ENCODE measurements around the gene PROX2. TPM values are rescaled to one million over a fixed set of nuclear protein-coding genes. Genes with fewer than 3 reads are reported as not detected.

PROX2 gene
- total and polyA plus RNA-seq, 7 experiments from 2014 or later: 0.05 to 0.54 (median 0.10) TPM; not detected in 3

GRCh38 chr14:74855945-74856344, 20.0 kb downstream of the PROX2 start:
- peak overlapping the region in 4 of 9 donors; percentile 12 to 77 (median 28) for H3K27ac Mint-ChIP-seq
- ChIA-PET POLR2A (interaction anchor here (1.2 to 1.6 kb wide), 2 partner anchors 10 to 11 kb away, joined by 3 read pairs; no protein-coding TSS in a partner anchor), CTCF (interaction anchor here (0.5 to 12.3 kb wide), 6 partner anchors 9 to 247 kb away, joined by 3 to 317 read pairs (median 4); partner anchors contain the start of gene YLPM1)

GRCh38 chr14:74855021-74855420, 20.9 kb downstream of the PROX2 start:
- H3K27me3 Mint-ChIP-seq: no peaks in the 10 kb centered on the region
- H3K4me3 ChIP-seq (ENCODE audit: low read length): no peak overlapping the region
- H3K36me3 Mint-ChIP-seq: peaks cover 0 to 8% (median 0%) of the 10 kb centered on the region in 5 donors
- ChIA-PET CTCF (interaction anchor here (0.6 to 12.3 kb wide), 3 partner anchors 20 to 50 kb away, joined by 4 to 317 read pairs (median 7); no protein-coding TSS in a partner anchor), POLR2A (interaction anchor here (0.7 to 1.6 kb wide), 5 partner anchors 8 to 91 kb away, joined by 3 to 4 read pairs (median 3); no protein-coding TSS in a partner anchor)
- no peak overlapping the region for H3K4me3 Mint-ChIP-seq
- H3K27ac ChIP-seq (ENCODE audit: low read depth, low read length): no peak overlapping the region
- H3K9me3 ChIP-seq (ENCODE audit: control insufficient read depth in 2 of 3, low read length in 3 of 3): no peaks in the 10 kb centered on the region
- H3K4me1 Mint-ChIP-seq: peaks cover 13 to 40% (median 26%) of the 10 kb centered on the region in 7 donors
- no peaks in the 10 kb centered on the region for H3K36me3 ChIP-seq (ENCODE audit: control insufficient read depth in 2 of 3, insufficient read depth in 3 of 3, low read length in 3 of 3)
- H3K9me3 Mint-ChIP-seq: no peaks in the 10 kb centered on the region
- ATAC-seq (no peak), DNase-seq (no peak)
- intact Hi-C loops (cut with micrococcal nuclease): no loop called here
- no peaks in the 10 kb centered on the region for H3K27me3 ChIP-seq (ENCODE audit: control insufficient read depth in 2 of 2, insufficient read depth in 2 of 2, low read length in 2 of 2)
- H3K4me1 ChIP-seq (ENCODE audit: control insufficient read depth in 2 of 2, insufficient read depth in 2 of 2, low read length in 2 of 2): peaks cover 0 to 20% of the 10 kb centered on the region in 2 donors
- peak overlapping the region in 1 of 9 donors; percentile 67 for H3K27ac Mint-ChIP-seq

More at GRCh38 chr14:74855945-74856344, 20.0 kb downstream of the PROX2 start:
- intact Hi-C loops (cut with micrococcal nuclease): no loop called here
- peaks cover 0 to 8% (median 0%) of the 10 kb centered on the region in 5 donors for H3K36me3 Mint-ChIP-seq
- H3K9me3 ChIP-seq (ENCODE audit: control insufficient read depth in 2 of 3, low read length in 3 of 3): no peaks in the 10 kb centered on the region
- peaks cover 14 to 43% (median 28%) of the 10 kb centered on the region in 7 donors for H3K4me1 Mint-ChIP-seq
- H3K4me3 ChIP-seq (ENCODE audit: low read length): no peak overlapping the region
- no peaks in the 10 kb centered on the region for H3K27me3 Mint-ChIP-seq
- H3K27ac ChIP-seq (ENCODE audit: low read depth, low read length): no peak overlapping the region
- no peak for ATAC-seq
- H3K27me3 ChIP-seq (ENCODE audit: control insufficient read depth in 2 of 2, insufficient read depth in 2 of 2, low read length in 2 of 2): no peaks in the 10 kb centered on the region
- H3K4me1 ChIP-seq (ENCODE audit: control insufficient read depth in 2 of 2, insufficient read depth in 2 of 2, low read length in 2 of 2): peaks cover 4 to 23% of the 10 kb centered on the region in 2 donors
- DNase-seq: no peak
- no peaks in the 10 kb centered on the region for H3K36me3 ChIP-seq (ENCODE audit: control insufficient read depth in 2 of 3, insufficient read depth in 3 of 3, low read length in 3 of 3)
- H3K9me3 Mint-ChIP-seq: no peaks in the 10 kb centered on the region
- no peak overlapping the region for H3K4me3 Mint-ChIP-seq

- no peak for ATAC-seq
- H3K4me1 Mint-ChIP-seq: peaks cover 13 to 39% (median 30%) of the 10 kb centered on the region in 7 donors
Measured at GRCh38 chr14:74853581-74853980, 22.4 kb downstream of the PROX2 start.

GRCh38 chr14:74852922-74853530, 22.9 kb downstream of the PROX2 start:
- ATAC-seq: peak; percentile 41
- Mint-ChIP-seq H3K4me1 (peaks cover 13 to 41% (median 30%) of the 10 kb centered on the region in 7 donors), H3K36me3 (peaks cover 0 to 8% (median 0%) of the 10 kb centered on the region in 5 donors), H3K27ac (peak overlapping the region; percentile 12 to 89 (median 45)), H3K4me3 (peak overlapping the region in 5 of 10 donors; percentile 16 to 50 (median 21)), H3K27me3 (no peaks in the 10 kb centered on the region), H3K9me3 (peaks cover 0 to 1% (median 0%) of the 10 kb centered on the region in 11 donors)
- DNase-seq: no peak
- H3K9me3 ChIP-seq (ENCODE audit: control insufficient read depth in 2 of 3, low read length in 3 of 3): no peaks in the 10 kb centered on the region
- no peaks in the 10 kb centered on the region for H3K27me3 ChIP-seq (ENCODE audit: control insufficient read depth in 2 of 2, insufficient read depth in 2 of 2, low read length in 2 of 2)
- no peaks in the 10 kb centered on the region for H3K36me3 ChIP-seq (ENCODE audit: control insufficient read depth in 2 of 3, insufficient read depth in 3 of 3, low read length in 3 of 3)
- no peak overlapping the region for H3K4me3 ChIP-seq (ENCODE audit: low read length)
- POLR2A ChIA-PET: interaction anchor here (0.9 to 1.9 kb wide), 5 partner anchors 10 to 90 kb away, joined by 3 to 4 read pairs (median 3); partner anchors contain the start of gene YLPM1
- no peak overlapping the region for H3K27ac ChIP-seq (ENCODE audit: low read depth, low read length)
- peaks cover 0 to 20% of the 10 kb centered on the region in 2 donors for H3K4me1 ChIP-seq (ENCODE audit: control insufficient read depth in 2 of 2, insufficient read depth in 2 of 2, low read length in 2 of 2)
- intact Hi-C loops (cut with micrococcal nuclease): loop anchor here in 1 of 2 donors (2.0 kb wide), 1 partner anchor 14 kb away; no protein-coding TSS in a partner anchor
- CTCF ChIA-PET: interaction anchor here (0.7 to 12.3 kb wide), 5 partner anchors 9 to 97 kb away, joined by 3 to 317 read pairs (median 5); no protein-coding TSS in a partner anchor

More at GRCh38 chr14:74853581-74853980, 22.4 kb downstream of the PROX2 start:
- POLR2A ChIA-PET: interaction anchor here (0.5 to 1.9 kb wide), 6 partner anchors 11 to 97 kb away, joined by 3 to 4 read pairs (median 3); no protein-coding TSS in a partner anchor
- Histone ChIP-seq H3K27me3 (ENCODE audit: control insufficient read depth in 2 of 2, insufficient read depth in 2 of 2, low read length in 2 of 2) (no peaks in the 10 kb centered on the region), H3K27ac (ENCODE audit: low read depth, low read length) (no peak overlapping the region), H3K36me3 (ENCODE audit: control insufficient read depth in 2 of 3, insufficient read depth in 3 of 3, low read length in 3 of 3) (no peaks in the 10 kb centered on the region), H3K4me1 (ENCODE audit: control insufficient read depth in 2 of 2, insufficient read depth in 2 of 2, low read length in 2 of 2) (peaks cover 0 to 20% of the 10 kb centered on the region in 2 donors), H3K4me3 (ENCODE audit: low read length) (no peak overlapping the region), H3K9me3 (ENCODE audit: control insufficient read depth in 2 of 3, low read length in 3 of 3) (no peaks in the 10 kb centered on the region)
- peaks cover 0 to 8% (median 0%) of the 10 kb centered on the region in 5 donors for H3K36me3 Mint-ChIP-seq
- DNase-seq: no peak
- peak overlapping the region in 8 of 9 donors; percentile 9 to 89 (median 66) for H3K27ac Mint-ChIP-seq
- CTCF ChIA-PET: interaction anchor here (0.6 to 12.3 kb wide), 5 partner anchors 10 to 96 kb away, joined by 3 to 317 read pairs (median 5); no protein-coding TSS in a partner anchor
- H3K9me3 Mint-ChIP-seq: peaks cover 0 to 1% (median 0%) of the 10 kb centered on the region in 11 donors
- H3K27me3 Mint-ChIP-seq: no peaks in the 10 kb centered on the region
- peak overlapping the region in 5 of 10 donors; percentile 16 to 50 (median 21) for H3K4me3 Mint-ChIP-seq
- intact Hi-C loops (cut with micrococcal nuclease): loop anchor here in 1 of 2 donors (2.0 kb wide), 1 partner anchor 15 kb away; no protein-coding TSS in a partner anchor

GRCh38 chr14:74848768-74849167, 27.2 kb downstream of the PROX2 start:
- Mint-ChIP-seq H3K9me3 (peaks cover 0 to 1% (median 0%) of the 10 kb centered on the region in 11 donors), H3K4me3 (no peak overlapping the region), H3K36me3 (peaks cover 0 to 1% (median 0%) of the 10 kb centered on the region in 5 donors), H3K27me3 (no peaks in the 10 kb centered on the region), H3K4me1 (peaks cover 13 to 34% (median 25%) of the 10 kb centered on the region in 7 donors), H3K27ac (no peak overlapping the region)
- no peak for ATAC-seq
- no peak overlapping the region for H3K4me3 ChIP-seq (ENCODE audit: low read length)
- no peaks in the 10 kb centered on the region for H3K36me3 ChIP-seq (ENCODE audit: control insufficient read depth in 2 of 3, insufficient read depth in 3 of 3, low read length in 3 of 3)
- peaks cover 0 to 11% of the 10 kb centered on the region in 2 donors for H3K4me1 ChIP-seq (ENCODE audit: control insufficient read depth in 2 of 2, insufficient read depth in 2 of 2, low read length in 2 of 2)
- no peak for DNase-seq
- ChIA-PET POLR2A (interaction anchor here (1.0 to 1.6 kb wide), 2 partner anchors 11 to 12 kb away, joined by 3 read pairs; no protein-coding TSS in a partner anchor), CTCF (interaction anchor here (1.0 to 1.3 kb wide), 3 partner anchors 12 to 57 kb away, joined by 3 read pairs; no protein-coding TSS in a partner anchor)
- H3K27ac ChIP-seq (ENCODE audit: low read depth, low read length): no peak overlapping the region
- H3K27me3 ChIP-seq (ENCODE audit: control insufficient read depth in 2 of 2, insufficient read depth in 2 of 2, low read length in 2 of 2): no peaks in the 10 kb centered on the region
- intact Hi-C loops (cut with micrococcal nuclease): no loop called here
- H3K9me3 ChIP-seq (ENCODE audit: control insufficient read depth in 2 of 3, low read length in 3 of 3): no peaks in the 10 kb centered on the region

- Histone ChIP-seq H3K27me3 (ENCODE audit: control insufficient read depth in 2 of 2, insufficient read depth in 2 of 2, low read length in 2 of 2) (no peaks in the 10 kb centered on the region), H3K4me3 (ENCODE audit: low read length) (no peak overlapping the region), H3K4me1 (ENCODE audit: control insufficient read depth in 2 of 2, insufficient read depth in 2 of 2, low read length in 2 of 2) (peaks cover 0 to 7% of the 10 kb centered on the region in 2 donors), H3K27ac (ENCODE audit: low read depth, low read length) (no peak overlapping the region), H3K9me3 (ENCODE audit: control insufficient read depth in 2 of 3, low read length in 3 of 3) (no peaks in the 10 kb centered on the region), H3K36me3 (ENCODE audit: control insufficient read depth in 2 of 3, insufficient read depth in 3 of 3, low read length in 3 of 3) (no peaks in the 10 kb centered on the region)
- DNase-seq: no peak
- Mint-ChIP-seq H3K4me3 (no peak overlapping the region), H3K36me3 (peaks cover 0 to 3% (median 0%) of the 10 kb centered on the region in 5 donors), H3K9me3 (peaks cover 0 to 1% (median 0%) of the 10 kb centered on the region in 11 donors), H3K4me1 (peaks cover 2 to 32% (median 21%) of the 10 kb centered on the region in 7 donors), H3K27ac (peak overlapping the region in 3 of 9 donors; percentile 5 to 25 (median 25)), H3K27me3 (no peaks in the 10 kb centered on the region)
- ChIA-PET CTCF (interaction anchor here (1.0 kb wide), 1 partner anchor 12 kb away, joined by 6 read pairs; no protein-coding TSS in a partner anchor), POLR2A (interaction anchor here (0.7 to 3.2 kb wide), 3 partner anchors 8 to 94 kb away, joined by 3 to 9 read pairs (median 3); no protein-coding TSS in a partner anchor)
- intact Hi-C loops (cut with micrococcal nuclease): no loop called here
- no peak for ATAC-seq
Measured at GRCh38 chr14:74846968-74847665, 28.8 kb downstream of the PROX2 start.
